OCI-LY7 (cell line): ENCODE results near the gene MYO7A. TPM values are rescaled to one million over a fixed set of nuclear protein-coding genes. Genes with fewer than 3 reads are reported as not detected.

ENCODE experiments used
- BruUV-seq: library from RNA; stranded (reverse); fragments of 400-500 nt; replicated peaks from 2 replicates; lab custom pipeline; 2021; lab: Mats Ljungman, UMichigan
- CTCF ChIA-PET: fragments of 300-600 bp; sonication (Branson Sonifier 250); formaldehyde crosslinking; loops from one replicate; lab custom pipeline; 2022; ENCODE audit warnings: antibody characterized with exemption; ENCODE audit not compliant: unreplicated experiment; lab: Charles Lee
- POLR2A ChIA-PET: fragments of 300-600 bp; sonication (Branson Sonifier 250); formaldehyde crosslinking; loops from one replicate; lab custom pipeline; 2022; ENCODE audit warnings: antibody characterized with exemption; lab: Charles Lee
- DNase-seq: peaks from one replicate; pipeline ENCODE4 v3.0.0-alpha.2; 2015; ENCODE audit warnings: low spot score
- H2AFZ ChIP-seq: fragments of 200-600 bp; sonication (generic), shearing (Covaris generic); 2 replicates; pipeline ENCODE4 v1.6.1; 2014; ENCODE audit warnings: mild to moderate bottlenecking, antibody characterized with exemption, low read length, moderate library complexity
- H3K27ac ChIP-seq: fragments of 200-600 bp; sonication (generic); 2 replicates; pipeline ENCODE4 v1.5.1; 2014; ENCODE audit warnings: mixed run types, low read depth, mild to moderate bottlenecking, moderate library complexity, low read length, inconsistent platforms; ENCODE audit not compliant: poor library complexity, severe bottlenecking
- H3K36me3 ChIP-seq: fragments of 200-600 bp; sonication (generic); 2 replicates; pipeline ENCODE4 v1.6.1; 2014; ENCODE audit warnings: mild to moderate bottlenecking, antibody characterized with exemption, low read length, moderate library complexity, mixed read lengths; ENCODE audit not compliant: insufficient read depth
- H3K4me1 ChIP-seq: fragments of 200-600 bp; sonication (generic); 2 replicates; pipeline ENCODE4 v1.5.1; 2014; ENCODE audit warnings: mild to moderate bottlenecking, low read length; ENCODE audit not compliant: insufficient read depth, poor library complexity, severe bottlenecking
- H3K4me2 ChIP-seq: fragments of 200-600 bp; sonication (generic); 2 replicates; pipeline ENCODE4 v1.6.1; 2014; ENCODE audit warnings: mild to moderate bottlenecking, low read length
- H3K4me3 ChIP-seq: fragments of 200-600 bp; sonication (generic); 2 replicates; pipeline ENCODE4 v1.5.1; 2014; ENCODE audit warnings: mild to moderate bottlenecking, low read depth, low read length; ENCODE audit not compliant: poor library complexity, severe bottlenecking
- H3K79me2 ChIP-seq: fragments of 200-600 bp; sonication (generic); 2 replicates; pipeline ENCODE4 v1.6.1; 2016; ENCODE audit warnings: low read depth, mild to moderate bottlenecking, low read length, moderate library complexity, mixed read lengths; ENCODE audit not compliant: insufficient read depth
- H3K9me2 ChIP-seq: fragments of 200-600 bp; sonication (generic); 2 replicates; pipeline ENCODE4 v1.6.1; 2016; ENCODE audit warnings: mild to moderate bottlenecking, low read length, mixed read lengths; ENCODE audit not compliant: insufficient read depth
- H3K9me3 ChIP-seq: fragments of 200-600 bp; sonication (generic); 2 replicates; pipeline ENCODE4 v1.6.1; 2014; ENCODE audit warnings: mild to moderate bottlenecking, mixed run types, low read length, mixed read lengths
- H4K20me1 ChIP-seq: fragments of 200-600 bp; sonication (generic); 2 replicates; pipeline ENCODE4 v1.6.1; 2014; ENCODE audit warnings: mild to moderate bottlenecking, antibody characterized with exemption, low read length, moderate library complexity, mixed read lengths; ENCODE audit not compliant: insufficient read depth
- EZH2phosphoT487 ChIP-seq: fragments of 200-600 bp; sonication (generic); IDR thresholded peaks from 2 replicates; pipeline ENCODE4 v1.6.1; 2018; ENCODE audit warnings: low read depth, borderline replicate concordance, mild to moderate bottlenecking, mixed run types, antibody characterized with exemption, low read length, moderate library complexity, mixed read lengths
- intact Hi-C: fragments of 100-400 bp; cut with micrococcal nuclease; formaldehyde crosslinking; loops from one replicate; pipeline ENCODE4 v1.10.0; 2022; ENCODE audit not compliant: unreplicated experiment
- total RNA-seq, 2 experiments: library from RNA; depleted of rRNA in 1 of 2; stranded (reverse); fragments of >200 nt in 1 of 2; shearing (Covaris generic) in 1 of 2; gene quantifications; 2 replicates each; pipeline ENCODE4 v1.2.3, GENCODE V29; 2014 to 2022
- TF ChIP-seq, protein P1 (sequence below): fragments of 200-600 bp; sonication (generic); conservative IDR thresholded peaks from 2 replicates; pipeline ENCODE4 v1.5.1; 2014; ENCODE audit warnings: mild to moderate bottlenecking, antibody characterized with exemption, low read length, moderate library complexity, mixed read lengths

The MYO7A gene
- total RNA-seq, 2 experiments from 2014 or later = not detected

DNA sequence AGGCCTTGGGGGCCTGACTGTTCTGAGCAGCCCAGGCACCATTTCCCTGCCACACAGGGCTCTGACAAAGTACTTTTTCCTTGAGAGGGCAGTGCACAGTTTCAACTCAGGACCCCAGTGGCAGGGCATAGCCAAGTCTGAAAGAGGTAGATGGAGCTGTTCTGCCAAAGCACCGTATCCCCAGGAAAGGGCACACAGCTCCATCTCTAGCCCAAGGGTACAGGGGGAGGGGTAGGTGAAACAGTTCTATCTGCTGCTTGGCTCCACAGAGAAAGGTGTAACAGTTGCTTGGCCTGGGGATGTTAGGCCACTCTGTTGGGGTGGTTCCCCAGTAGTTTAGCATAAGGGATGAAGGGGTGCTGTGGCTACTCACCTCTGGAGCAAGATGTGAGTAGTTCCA, 125.6 kb downstream of the MYO7A start:
- DNase-seq = no peak
- Histone ChIP-seq H4K20me1 (no peaks in the 10 kb centered on the region), H3K4me2 (no peak overlapping the region), H3K4me3 (no peak overlapping the region), H3K27ac (no peak overlapping the region), H2AFZ (no peak overlapping the region), H3K9me3 (no peaks in the 10 kb centered on the region), H3K36me3 (no peaks in the 10 kb centered on the region), H3K9me2 (no peaks in the 10 kb centered on the region), H3K4me1 (no peaks in the 10 kb centered on the region), H3K79me2 (no peaks in the 10 kb centered on the region)
- TF ChIP-seq, protein P1, sequence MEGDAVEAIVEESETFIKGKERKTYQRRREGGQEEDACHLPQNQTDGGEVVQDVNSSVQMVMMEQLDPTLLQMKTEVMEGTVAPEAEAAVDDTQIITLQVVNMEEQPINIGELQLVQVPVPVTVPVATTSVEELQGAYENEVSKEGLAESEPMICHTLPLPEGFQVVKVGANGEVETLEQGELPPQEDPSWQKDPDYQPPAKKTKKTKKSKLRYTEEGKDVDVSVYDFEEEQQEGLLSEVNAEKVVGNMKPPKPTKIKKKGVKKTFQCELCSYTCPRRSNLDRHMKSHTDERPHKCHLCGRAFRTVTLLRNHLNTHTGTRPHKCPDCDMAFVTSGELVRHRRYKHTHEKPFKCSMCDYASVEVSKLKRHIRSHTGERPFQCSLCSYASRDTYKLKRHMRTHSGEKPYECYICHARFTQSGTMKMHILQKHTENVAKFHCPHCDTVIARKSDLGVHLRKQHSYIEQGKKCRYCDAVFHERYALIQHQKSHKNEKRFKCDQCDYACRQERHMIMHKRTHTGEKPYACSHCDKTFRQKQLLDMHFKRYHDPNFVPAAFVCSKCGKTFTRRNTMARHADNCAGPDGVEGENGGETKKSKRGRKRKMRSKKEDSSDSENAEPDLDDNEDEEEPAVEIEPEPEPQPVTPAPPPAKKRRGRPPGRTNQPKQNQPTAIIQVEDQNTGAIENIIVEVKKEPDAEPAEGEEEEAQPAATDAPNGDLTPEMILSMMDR = no peak
- TF ChIP-seq EZH2phosphoT487 = no peak
- ChIA-PET CTCF (no interaction called here), POLR2A (no interaction called here)
- BruUV-seq = no TSS peak
- intact Hi-C loops = no loop called here

DNA sequence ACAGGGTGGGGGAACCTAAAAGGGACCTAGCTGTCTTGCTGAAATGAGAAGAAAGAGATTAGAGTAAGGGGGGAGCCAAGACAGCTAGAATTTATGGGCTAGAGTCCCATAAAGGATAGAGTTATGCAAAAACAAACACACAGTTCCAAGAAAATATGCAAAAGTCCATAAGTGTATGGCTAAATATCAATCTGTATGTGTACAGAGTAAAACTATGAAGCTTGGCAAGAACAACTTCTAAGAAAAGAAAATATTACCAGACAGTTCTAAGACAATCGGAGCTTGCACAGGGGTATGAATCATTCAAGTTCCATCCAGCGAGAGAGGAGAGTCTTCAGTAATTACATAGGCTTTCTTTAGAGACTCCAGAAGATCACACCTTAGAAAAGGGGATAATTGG, 131.6 kb downstream of the MYO7A start:
- no peaks in the 10 kb centered on the region for H3K4me1 ChIP-seq
- H2AFZ ChIP-seq = no peak overlapping the region
- DNase-seq = no peak
- ChIA-PET POLR2A (interaction anchor here (0.5 to 0.7 kb wide), 2 partner anchors 39 to 151 kb away, joined by 3 to 7 read pairs; no protein-coding TSS in a partner anchor), CTCF (no interaction called here)
- H3K4me3 ChIP-seq = no peak overlapping the region
- intact Hi-C loops = no loop called here
- no peak overlapping the region for H3K27ac ChIP-seq
- no peaks in the 10 kb centered on the region for H3K79me2 ChIP-seq
- H3K36me3 ChIP-seq = no peaks in the 10 kb centered on the region
- no peaks in the 10 kb centered on the region for H3K9me3 ChIP-seq
- no peaks in the 10 kb centered on the region for H3K9me2 ChIP-seq
- BruUV-seq = no TSS peak
- no peak overlapping the region for H3K4me2 ChIP-seq
- H4K20me1 ChIP-seq = no peaks in the 10 kb centered on the region
- no peak for TF ChIP-seq EZH2phosphoT487
- TF ChIP-seq, protein P1 = no peak

DNA sequence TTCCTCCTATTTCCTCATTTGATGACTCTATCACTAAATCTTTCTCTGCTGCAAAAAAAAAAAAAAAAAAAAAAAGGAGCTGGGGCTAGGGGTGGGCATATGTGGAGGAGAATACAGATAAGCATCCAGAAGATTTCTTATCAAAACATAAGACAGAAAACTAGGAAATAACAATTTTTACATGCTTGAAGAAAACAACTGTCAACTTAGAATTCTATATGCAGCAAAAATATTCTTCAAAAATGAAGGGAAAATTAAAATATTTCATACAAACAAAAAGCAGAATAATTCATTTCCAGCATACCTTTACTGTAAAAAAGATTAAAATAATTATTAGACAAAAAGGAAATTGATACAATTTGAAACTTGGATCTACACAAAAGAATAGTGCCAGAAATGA, 134.8 kb downstream of the MYO7A start:
- no TSS peak for BruUV-seq
- Histone ChIP-seq H3K79me2 (no peaks in the 10 kb centered on the region), H2AFZ (no peak overlapping the region), H3K4me2 (no peak overlapping the region), H3K4me3 (no peak overlapping the region), H3K9me2 (no peaks in the 10 kb centered on the region), H3K9me3 (no peaks in the 10 kb centered on the region), H3K36me3 (no peaks in the 10 kb centered on the region), H4K20me1 (no peaks in the 10 kb centered on the region), H3K4me1 (no peaks in the 10 kb centered on the region), H3K27ac (no peak overlapping the region)
- ChIA-PET CTCF (no interaction called here), POLR2A (interaction anchor here (0.5 to 0.8 kb wide), 3 partner anchors 12 to 817 kb away, joined by 3 to 4 read pairs (median 3); no protein-coding TSS in a partner anchor)
- intact Hi-C loops = no loop called here
- no peak for TF ChIP-seq EZH2phosphoT487
- TF ChIP-seq, protein P1 = no peak
- no peak for DNase-seq
